ENCODE results near the gene ITGA3. TPM values are rescaled to one million over a fixed set of nuclear protein-coding genes. Genes with fewer than 3 reads are reported as not detected.

Gene ITGA3
- total RNA-seq, 1 experiment from 2014 or later: 22.5 TPM

GRCh38 chr17:50097455-50097854 is 41.5 kb downstream of the ITGA3 start:
- Histone ChIP-seq H3K9ac (ENCODE audit: extremely low read depth, insufficient read length, low read length) (no peak overlapping the region), H3K4ac (ENCODE audit: low read depth, low read length) (no peak overlapping the region), H4K8ac (replicated peaks; ENCODE audit: insufficient read length, low read depth, low read length) (no peak overlapping the region), H2BK20ac (ENCODE audit: low read depth, low read length, poor library complexity, severe bottlenecking) (no peak overlapping the region), H4K20me1 (ENCODE audit: control insufficient read depth, insufficient read depth, insufficient read length) (no peaks in the 10 kb centered on the region), H3T11ph (ENCODE audit: low read length) (no peak overlapping the region), H2BK15ac (ENCODE audit: low read depth, low read length) (no peak overlapping the region), H3K23me2 (ENCODE audit: insufficient read length, low read depth, low read length, poor library complexity, severe bottlenecking) (peaks cover 12% of the 10 kb centered on the region), H3K18ac (ENCODE audit: insufficient read length, low read depth, low read length) (no peak overlapping the region), H4K91ac (ENCODE audit: insufficient read length, low read depth, low read length) (no peak overlapping the region), H3K56ac (ENCODE audit: insufficient read length, low read depth, low read length) (no peak overlapping the region), H3K23ac (ENCODE audit: insufficient read length, low read depth, low read length) (no peak overlapping the region), H3K27ac (ENCODE audit: insufficient read length, low read depth, low read length) (no peak overlapping the region), H2BK5ac (ENCODE audit: insufficient read length, low read length) (no peak overlapping the region), H2BK12ac (ENCODE audit: insufficient read length, low read depth, low read length) (no peak overlapping the region), H2AK5ac (ENCODE audit: insufficient read length, low read length) (no peak overlapping the region), H3K4me1 (ENCODE audit: insufficient read depth, low read length) (no peaks in the 10 kb centered on the region; the same call in 1 of the 2 replicates), H3K27me3 (ENCODE audit: insufficient read depth, low read length) (no peaks in the 10 kb centered on the region), H3K9me3 (ENCODE audit: control insufficient read depth, low read depth, low read length) (no peaks in the 10 kb centered on the region), H2BK120ac (ENCODE audit: low read depth, low read length, poor library complexity, severe bottlenecking) (no peak overlapping the region), H3K79me1 (ENCODE audit: insufficient read depth, low read depth, low read length, poor library complexity, severe bottlenecking) (no peaks in the 10 kb centered on the region), H2AFZ (ENCODE audit: low read length) (no peak overlapping the region), H3K79me2 (ENCODE audit: insufficient read depth, low read length) (no peaks in the 10 kb centered on the region), H4K5ac (ENCODE audit: insufficient read length, low read depth, low read length) (no peak overlapping the region), H3K4me2 (ENCODE audit: insufficient read depth, insufficient read length, low read length) (no peak overlapping the region), H3K14ac (ENCODE audit: insufficient read depth, low read length) (no peak overlapping the region)
- Mint-ChIP-seq H3K4me1 (peaks cover 32 to 38% of the 10 kb centered on the region in 2 experiments), H3K36me3 (ENCODE audit: insufficient read depth in 1 of 3, low read depth in 3 of 3) (peaks cover 0 to 8% (median 0%) of the 10 kb centered on the region in 3 experiments; a peak in 4 of 7 replicates), H3K9me3 (no peaks in the 10 kb centered on the region), H3K27ac (no peak overlapping the region), H3K4me3 (no peak overlapping the region; a peak in 1 of 5 replicates), H3K27me3 (ENCODE audit: low read depth) (peaks cover 2% of the 10 kb centered on the region; the same call in 1 of the 2 replicates)
- DNase-seq: no peak
- WGBS (ENCODE audit: extremely low coverage, insufficient read length, low lambda C conversion rate): no CpG with 5 or more reads among the region's 7 CpGs
- TF ChIP-seq CTCF (conservative IDR thresholded peaks at IDR 0.05): no peak
